AG09319 (cell line): Measurements from ENCODE around the gene TSPAN15.

Source experiments
- DNase-seq: peaks from one replicate; pipeline ENCODE4 v3.0.0-alpha.2; 2010; ENCODE audit warnings: low read depth; ENCODE audit errors: extremely low read depth
- CTCF ChIP-seq: IDR thresholded peaks from 2 replicates; pipeline ENCODE4 v1.5.1; 2011; ENCODE audit warnings: low read depth, mild to moderate bottlenecking, inconsistent platforms, low read length, moderate library complexity

The TSPAN15 gene

GRCh38 chr10:69474742-69475432, 23.6 kb downstream of the TSPAN15 start:
- no peak for TF ChIP-seq CTCF
- DNase-seq, result peak; percentile 18

- DNase-seq, result no peak
- no peak for TF ChIP-seq CTCF
These were observed 24.2 kb downstream of the TSPAN15 start for GRCh38 chr10:69475433-69475830.

DNA sequence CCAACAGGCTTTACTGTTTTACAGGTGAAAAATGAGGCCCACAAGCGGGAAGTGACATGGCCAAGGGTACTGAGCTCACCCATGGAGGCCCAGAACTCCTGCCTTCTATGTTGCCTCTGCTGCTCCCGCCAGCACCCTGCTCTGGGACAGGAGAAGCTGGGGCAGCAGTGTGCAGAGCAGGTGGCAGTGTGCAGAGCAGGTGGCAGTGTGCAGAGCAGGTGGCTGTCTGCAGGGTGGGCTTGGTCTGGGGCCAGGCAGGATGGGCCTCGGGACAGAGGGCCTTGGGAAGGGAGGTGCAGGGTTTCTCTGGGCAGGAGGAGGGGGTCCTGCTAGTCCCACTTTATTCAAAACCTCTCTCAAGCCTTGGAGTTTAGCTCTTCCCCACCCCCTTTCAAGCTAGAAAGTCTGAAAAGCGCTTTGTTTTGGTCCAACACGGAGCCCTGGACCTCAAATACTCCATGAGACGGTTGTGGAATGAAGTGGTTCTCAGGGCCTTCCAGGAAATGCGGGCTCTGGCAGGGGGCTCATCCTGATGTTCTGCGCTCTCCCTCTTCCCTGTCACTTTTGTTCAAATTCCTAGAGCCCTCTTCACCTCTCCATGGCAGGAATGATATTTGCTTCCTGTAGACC, 26.8 kb downstream of the TSPAN15 start:
- no peak for DNase-seq
- TF ChIP-seq CTCF, result no peak

DNA sequence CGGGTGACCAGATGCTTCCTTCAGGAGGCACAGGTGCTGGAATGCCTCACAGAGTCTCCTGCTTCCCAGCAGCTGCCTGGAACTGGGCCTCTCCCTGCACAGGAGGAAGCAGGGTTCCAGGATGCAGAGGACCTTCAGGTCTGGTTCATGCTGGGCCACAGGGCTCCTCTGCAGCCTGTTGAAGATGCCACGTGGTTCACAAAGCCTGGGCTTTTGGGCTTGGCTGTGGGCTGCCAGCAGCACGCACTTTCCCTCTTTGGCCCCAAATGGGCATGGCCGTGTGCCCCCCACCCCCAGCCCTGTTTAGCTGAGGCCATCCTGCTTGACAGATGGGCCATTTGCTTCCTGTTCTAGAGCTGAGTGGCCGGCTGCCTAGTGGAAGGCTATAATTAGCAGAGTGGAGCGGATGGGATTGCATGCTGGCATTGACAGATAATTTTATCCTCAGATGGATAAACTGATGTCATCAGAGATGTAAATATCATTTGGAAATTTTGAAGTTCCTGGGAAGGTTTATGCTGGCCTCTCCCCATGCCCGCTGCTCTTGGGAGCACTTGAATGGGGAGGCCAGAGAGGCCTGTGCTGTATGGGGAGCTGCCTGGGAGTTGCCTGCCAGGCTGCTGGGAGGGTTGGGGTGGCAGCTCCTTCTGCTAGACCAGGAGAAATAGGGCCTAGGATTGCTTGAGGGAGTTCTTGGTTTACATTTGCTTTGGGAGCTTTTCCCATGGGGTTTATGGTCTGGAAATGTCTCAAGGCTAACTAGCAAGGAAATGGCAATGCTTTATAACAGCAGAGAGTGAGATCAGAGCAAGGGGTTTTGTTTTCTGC, 28.2 kb downstream of the TSPAN15 start:
- no peak for TF ChIP-seq CTCF
- DNase-seq, result no peak

DNA sequence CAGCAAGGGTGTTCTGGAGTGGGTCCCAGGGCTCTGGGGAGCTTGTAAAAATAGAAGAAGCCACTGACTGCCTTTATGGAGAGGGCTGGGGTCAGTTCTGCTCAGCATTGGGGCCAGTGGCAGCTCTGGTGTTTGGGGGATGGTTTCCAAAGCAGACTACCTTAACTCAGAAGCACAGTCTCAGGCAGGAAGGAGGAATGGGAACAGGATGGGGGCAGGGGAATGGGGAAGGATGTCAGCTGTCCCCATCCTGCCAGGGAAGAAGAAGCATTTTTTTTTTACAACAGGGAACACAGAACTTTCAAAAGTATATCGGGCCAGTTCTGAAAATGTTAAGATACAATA, 28.8 kb downstream of the TSPAN15 start:
- no peak for TF ChIP-seq CTCF
- DNase-seq, result no peak

GRCh38 chr10:69481305-69481704, 30.0 kb downstream of the TSPAN15 start:
- TF ChIP-seq CTCF, result no peak
- no peak for DNase-seq

- no peak for TF ChIP-seq CTCF
These were observed 30.7 kb downstream of the TSPAN15 start for GRCh38 chr10:69481811-69482524.

More at GRCh38 chr10:69481811-69482524, 30.7 kb downstream of the TSPAN15 start:
- DNase-seq, result no peak
